NCI-H2196 (cell line): Measurements from ENCODE around the gene PLXNA4.

Experiments
- DNase-seq: peaks from one replicate; lab custom pipeline; 2025; ENCODE audit not compliant: unreplicated experiment; lab: John Stamatoyannopoulos, UW

The PLXNA4 gene

DNA sequence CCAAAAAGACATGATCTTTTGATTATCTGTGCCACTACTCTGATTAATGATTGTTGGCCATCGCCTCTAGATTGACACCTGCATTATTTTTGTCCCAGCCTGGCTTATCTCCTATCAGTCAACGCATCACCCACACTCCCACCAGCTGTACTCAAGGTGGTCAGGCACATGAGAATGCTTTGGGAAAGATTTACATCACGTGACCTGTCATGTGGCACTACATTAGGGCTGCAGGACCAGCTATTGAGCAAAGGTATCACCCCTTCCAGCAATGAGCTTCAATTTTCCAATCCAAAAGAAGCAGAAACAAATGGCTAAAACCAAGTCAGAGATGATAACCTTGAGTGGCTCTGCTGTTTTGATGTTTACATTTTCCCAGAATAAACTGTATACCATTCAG, 204.3 kb downstream of the PLXNA4 start:
- DNase-seq: no peak

DNA sequence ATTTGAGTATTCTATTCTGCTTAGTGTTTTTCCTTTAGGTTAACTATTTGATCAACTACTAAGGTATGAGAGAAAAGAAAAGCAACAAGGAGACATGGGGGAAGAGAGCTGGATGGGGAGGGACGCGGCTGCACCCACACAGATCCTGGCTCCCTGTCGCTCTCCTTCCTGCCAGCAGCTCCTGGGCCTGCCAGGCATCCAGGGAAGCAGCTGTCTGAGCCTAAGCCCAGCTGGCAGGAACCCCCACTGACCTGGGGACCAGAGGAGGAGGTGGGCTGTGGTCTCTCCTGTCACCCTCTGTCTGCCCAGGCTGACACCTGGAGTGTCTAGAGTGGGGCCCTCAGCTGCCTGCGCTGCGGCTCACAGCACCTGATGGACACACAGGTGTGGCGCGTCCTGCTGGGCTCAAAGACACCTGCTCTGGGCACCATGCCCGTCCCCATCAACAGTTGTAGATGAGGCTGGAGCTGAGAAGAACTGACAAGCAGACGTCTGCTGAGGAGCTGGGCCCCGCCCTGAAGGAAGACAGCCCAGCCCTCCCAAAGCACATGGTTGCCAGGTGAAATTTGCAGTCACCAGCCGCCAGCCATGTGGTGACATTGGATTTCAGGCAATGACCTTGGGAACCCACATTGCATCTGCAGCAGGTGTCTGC, 207.9 kb downstream of the PLXNA4 start:
- peak; percentile 58 for DNase-seq

DNA sequence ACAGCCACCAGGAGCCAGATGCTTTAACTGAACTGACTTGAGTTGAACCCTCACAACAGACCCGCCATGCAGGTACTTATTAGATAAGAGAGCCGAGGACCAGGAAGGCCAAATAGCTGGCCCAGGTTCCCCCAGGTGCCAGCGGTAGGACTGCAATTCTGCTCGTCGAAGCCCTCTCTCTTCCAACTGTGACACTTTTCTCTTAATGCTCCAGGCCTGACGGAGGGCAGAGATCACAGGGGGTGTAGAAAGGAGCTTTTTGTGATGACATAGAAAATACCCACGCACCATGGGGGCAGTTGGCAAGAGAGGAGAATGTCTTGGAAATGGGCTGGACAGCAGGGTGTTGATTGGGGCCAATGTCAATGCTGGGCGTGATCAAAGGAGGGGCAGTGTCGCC, 208.5 kb downstream of the PLXNA4 start:
- DNase-seq: no peak

DNA sequence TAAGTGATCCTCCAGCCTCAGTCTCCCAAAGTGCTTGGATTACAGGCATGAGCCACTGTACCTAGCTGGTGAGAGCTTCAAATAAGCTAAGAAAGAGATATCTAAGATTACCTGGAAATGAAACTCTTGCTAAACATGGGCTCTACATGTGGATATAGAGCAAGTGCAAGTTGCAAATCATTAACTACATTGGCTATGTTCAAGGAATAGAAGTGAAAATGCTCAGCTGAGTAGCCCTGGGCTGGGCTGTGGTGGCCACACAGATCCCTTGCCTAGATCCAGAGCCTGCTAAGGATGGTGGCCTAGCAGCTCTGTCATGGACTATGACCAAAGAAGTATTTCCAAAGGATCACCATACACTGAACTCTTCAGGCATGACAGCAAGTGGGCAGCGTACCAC, 209.3 kb downstream of the PLXNA4 start:
- no peak for DNase-seq

DNA sequence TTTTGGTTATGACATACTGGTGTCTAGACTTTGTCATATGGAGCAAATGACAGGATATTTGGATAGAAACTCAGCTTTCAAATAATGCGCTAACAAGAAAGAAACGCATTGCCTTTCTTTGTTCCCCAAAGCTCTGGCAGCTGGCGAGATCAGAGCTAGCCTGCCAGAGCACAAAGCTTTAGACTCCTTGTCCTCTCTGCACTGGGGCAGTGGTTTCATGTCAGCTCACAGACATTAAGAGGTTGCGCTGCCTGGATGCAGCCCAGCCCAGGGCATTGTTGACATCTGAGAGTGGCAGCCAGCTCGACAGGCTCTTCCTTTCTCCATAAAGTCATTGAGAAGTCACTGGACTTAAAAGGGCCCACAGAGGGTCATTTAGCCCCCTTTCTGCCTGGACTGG, 212.0 kb downstream of the PLXNA4 start:
- no peak for DNase-seq

DNA sequence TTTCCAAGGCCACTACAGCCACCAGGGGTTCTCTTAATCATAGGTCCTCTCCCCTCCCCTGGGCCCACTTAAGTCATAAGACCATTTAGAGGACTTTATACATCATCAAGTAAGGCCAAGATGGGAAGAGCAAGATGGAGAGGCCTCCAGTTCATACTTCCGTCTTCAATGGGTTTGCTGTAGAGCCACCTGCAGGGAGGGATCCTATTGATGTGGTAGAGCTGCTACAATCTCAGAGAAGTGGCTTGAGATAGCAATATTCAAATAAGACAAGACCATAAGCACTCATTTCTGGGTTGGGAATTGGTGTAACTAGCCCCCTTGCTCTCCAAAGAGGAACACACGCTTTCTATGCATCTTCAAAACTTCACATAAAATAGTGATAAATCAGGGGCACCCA, 214.2 kb downstream of the PLXNA4 start:
- DNase-seq: no peak

DNA sequence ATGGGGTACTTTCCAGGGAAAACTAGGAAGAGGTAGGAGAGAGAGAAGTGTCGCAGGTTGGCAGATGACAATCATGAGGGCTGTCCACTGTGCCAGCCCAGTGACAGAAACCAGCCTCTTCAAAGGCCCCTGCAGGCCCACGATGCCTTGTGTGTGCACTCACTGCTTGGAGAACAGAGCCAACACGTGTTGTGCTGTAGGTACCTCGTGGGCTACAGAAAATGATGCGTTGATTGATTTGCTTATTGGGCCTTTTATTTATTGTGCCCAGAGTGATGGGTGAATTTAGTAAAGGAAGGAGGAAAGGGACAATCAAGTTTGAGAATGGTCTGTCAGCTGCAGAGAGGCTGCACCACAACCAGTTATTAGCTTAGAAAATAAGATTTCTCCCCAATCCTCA, 215.1 kb downstream of the PLXNA4 start:
- no peak for DNase-seq

DNA sequence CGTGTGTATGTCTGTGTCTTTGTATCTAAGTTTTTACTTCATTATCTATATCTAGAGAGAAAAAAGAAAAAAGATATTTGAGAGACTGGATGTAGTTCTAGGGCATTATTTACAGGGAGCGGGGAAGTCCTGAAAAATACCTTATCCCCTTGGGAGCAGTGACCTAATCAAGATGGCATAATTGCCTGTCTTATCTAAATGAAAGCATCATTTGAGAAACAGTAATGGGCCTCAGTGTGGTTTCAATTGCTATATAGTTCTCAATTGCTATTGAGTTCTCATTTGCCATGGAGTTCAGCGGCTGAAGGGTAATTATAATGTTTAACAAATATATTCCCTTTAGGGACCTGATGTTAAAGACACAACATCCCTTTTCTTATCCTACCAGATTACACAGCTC, 216.5 kb downstream of the PLXNA4 start:
- no peak for DNase-seq

DNA sequence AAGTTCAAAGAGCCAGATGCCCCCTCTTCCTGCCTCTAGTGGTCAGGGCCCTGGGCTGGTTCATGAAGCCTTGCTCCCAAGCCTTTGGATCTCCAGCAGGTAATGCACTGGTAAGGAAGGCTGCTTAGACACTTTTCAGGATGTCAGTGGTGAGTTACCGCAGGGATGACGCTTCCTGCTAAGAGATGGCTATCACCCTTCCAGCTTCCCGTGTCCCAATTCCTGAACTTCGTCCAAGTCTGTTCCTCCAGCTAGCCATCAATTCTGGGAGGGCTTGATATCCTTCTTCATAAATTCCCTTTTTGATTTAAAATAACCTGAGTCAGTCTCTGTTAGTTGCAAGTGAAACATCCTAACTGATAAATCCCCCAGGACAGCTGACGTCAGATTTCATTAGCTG, 221.2 kb downstream of the PLXNA4 start:
- DNase-seq: no peak

DNA sequence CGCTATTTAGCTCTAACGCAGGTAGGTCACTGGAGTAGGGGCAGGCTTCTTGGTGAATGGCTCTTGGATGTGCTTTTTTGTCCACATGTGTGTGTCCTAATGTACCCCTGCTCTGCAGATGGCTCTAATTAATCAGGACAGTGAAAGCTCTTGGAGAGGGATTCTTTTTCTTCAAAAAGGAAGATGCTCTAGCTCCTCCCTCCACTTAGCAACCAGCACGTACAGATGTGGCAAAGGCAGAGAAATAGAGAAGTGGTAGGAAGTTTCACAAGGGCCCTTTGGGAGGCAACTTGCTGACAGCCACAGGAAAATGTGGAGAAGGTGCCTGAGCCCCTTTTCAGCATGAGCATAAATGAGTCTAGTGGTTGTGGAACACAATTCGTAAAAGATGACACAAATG, 221.7 kb downstream of the PLXNA4 start:
- no peak for DNase-seq

DNA sequence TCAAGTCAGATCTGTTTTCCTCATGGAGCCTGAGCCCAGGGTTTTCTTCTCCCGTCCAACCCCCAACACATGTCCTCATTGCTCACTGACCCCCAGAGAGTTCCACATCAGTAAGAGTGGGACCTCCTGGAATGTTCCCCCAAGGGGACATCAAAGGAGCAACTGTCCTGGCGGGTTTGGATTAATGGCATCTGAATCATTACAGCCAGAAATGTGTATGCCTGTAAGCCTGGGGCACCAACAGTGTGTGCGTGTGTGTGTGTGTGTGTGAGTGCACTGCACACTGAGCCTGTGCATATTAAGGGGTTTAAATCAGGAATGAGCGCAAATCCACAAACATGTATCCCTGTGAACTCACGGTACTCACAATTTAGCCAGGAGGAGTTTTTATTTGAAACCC, 222.3 kb downstream of the PLXNA4 start:
- DNase-seq: no peak

DNA sequence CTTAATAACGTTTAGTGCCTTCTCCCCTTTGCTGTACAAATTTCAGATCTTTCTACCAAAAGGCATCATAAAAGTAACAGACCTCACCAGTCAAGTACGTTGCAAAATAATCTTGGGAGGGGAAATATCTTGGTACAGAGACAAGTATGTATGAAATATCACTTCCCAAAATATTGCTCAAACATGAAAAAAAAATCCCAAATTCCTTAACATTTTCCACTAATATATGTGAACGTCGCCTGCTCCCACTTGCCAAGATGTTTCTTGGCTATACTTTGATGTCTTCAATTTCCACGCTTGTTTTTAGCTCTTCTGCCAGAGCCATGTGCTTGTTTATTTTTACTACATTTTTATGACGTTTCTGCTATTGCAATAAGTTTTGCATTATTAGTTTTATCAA, 223.5 kb downstream of the PLXNA4 start:
- DNase-seq: no peak

DNA sequence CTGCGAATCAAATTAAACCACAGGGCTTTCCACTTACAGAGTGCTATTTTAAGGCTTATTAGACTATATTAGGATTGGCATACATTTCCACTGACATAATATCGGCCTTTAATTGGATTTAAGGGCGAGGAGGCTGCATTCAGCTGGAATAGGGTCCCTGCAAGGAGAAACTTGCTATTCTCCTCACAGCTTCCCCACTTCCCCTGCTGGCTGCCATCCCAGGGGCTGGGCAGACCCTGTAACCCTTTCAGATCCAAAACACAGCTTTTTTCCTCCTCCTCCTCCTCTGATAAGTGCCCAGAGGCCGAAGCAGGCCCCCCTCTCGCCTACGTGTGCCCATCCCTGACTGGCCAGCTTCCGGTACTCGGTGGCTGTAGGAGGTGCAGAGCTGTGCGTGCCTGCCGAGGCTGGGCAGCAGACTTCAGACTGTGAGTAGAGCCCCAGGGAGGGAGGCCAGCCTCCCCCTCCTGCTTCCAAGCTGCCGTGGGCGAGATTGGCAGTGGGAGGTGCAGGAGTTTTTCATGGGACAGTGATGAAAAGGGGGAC, 224.2 kb downstream of the PLXNA4 start:
- no peak for DNase-seq

DNA sequence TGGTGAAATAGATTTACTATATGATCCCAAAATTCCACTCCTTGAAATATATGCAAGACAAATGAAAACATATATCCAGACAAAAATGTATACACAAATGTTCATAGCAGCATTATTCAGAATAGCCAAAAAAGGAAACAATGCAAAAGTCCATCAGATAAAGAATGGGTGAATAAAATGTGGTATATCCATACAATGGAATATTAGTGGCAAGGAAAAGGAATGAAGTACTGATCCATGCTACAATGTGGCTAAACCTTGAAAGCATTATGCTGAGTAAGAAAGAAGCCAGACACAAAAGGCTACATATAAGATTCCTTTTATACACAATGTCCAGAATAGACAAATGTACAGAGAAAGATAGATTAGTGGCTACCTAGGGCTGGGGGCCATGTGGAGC, 225.5 kb downstream of the PLXNA4 start:
- no peak for DNase-seq

DNA sequence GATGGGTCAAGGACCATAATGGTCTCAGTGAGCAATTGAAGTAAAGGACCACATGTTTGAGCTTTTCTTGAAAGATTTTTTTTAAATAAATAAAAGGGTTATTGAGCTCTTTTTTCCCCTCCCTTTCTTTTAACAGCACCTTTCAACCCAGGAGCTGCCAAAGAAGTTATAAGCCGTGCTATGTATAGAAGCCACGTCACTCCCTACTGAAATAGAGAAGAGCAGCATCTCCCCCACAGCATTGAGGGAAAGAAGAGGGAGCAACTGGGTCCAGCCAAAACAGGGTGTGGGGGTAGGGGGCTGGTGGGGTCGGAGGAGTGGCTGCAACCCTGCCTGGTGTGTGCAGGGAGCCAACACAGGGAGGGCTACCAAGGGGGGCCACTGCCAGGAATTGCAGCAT, 227.2 kb downstream of the PLXNA4 start:
- no peak for DNase-seq

DNA sequence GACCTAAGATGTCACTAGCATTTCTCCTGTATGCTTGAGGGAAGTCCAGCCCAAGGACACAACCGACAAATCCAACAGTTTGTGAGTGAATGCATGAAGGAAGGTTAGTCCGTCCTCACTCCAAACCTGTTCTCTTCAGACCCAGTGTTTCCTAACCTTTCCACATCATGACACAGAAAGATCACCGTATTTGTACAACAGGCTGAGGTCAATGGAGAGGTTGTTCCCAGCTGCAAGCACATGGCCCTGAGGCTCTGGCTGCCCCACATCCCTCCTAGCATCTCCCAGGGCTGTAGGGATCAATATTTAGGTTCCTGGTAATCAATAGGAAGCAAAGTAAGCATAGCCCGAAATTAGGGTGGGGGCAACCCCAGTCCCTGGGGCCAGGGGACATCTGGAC, 227.9 kb downstream of the PLXNA4 start:
- no peak for DNase-seq

DNA sequence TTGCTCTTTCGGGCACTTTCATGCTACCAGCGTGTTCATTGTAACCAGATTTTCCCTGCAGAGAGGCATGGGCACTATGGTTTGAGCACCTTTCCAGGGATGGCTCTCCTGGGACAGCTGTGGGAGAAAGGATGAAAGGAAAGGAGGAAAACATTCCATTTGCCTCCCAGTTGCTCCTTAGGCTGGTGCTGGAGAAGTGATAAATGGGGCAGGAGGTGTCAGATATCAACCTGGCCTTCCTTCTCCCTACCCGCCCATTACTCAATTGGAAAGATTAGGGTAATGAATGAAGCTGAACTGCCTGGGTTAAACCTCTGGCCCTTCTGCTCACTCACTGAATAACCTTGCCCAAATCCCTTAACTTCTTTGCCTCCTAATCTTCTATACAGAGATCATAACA, 228.4 kb downstream of the PLXNA4 start:
- DNase-seq: no peak

DNA sequence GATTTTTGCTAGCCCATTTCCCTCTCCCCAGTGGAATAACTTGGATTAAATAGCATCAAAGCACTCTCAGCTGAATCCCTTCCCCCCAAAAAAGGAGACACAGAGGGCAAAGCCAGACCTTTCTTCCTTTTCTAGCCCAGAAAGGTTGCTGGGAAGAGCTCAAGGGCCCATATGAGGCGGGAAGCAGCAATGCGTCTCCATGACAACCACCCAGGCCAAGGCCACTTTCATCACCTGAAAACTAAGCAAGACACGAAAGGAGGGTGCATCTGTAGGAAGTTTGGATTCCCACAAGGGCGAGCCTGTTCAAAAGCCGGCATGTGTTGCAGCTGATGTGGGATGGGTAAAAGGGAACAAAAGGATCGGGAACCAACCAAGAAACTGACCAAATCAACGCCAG, 229.1 kb downstream of the PLXNA4 start:
- no peak for DNase-seq

DNA sequence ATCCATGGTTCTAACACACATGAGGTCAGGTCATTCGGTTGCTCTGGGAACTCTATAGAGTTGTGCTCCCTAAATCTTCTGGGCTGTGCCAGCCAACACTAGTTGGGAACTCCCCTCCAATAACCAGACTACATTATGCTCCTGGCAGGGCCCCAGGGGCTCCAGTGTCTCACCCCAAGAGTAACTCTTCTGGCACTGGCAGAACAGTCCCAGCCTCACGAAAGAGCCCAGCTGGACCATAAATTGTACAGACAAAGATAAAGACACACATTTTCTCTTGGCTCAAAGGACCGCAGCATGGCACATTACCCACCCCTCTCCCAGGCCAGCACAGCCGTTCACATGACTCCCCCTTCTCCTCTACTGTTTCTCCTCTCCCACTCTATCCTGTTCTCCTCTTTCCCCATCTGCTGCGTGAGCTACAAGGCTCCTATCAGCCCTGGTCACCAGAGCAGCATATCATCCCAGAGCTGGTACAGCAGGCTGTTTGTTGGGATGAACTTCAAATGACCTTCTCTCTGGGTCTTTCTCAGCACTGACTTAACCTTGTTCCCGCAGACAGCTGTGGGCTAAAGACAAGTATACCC, 230.6 kb downstream of the PLXNA4 start:
- no peak for DNase-seq

DNA sequence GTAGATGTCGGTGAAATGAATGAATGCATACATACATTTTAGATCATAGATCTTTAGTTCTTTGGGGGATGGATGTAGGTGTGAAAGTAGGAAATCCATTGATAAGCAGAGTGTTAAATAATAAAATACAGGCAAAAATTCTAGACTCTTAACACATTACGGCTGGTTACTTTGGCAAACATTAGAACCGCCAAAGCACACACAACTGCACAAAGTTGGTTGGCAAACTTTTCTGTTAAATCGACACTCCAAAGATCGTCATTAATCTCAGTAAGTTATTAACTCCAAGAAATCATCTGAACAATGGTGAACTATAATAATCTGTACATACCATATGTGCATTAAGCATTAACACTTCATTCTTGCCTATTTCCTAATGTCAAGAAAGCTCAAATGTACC, 231.2 kb downstream of the PLXNA4 start:
- no peak for DNase-seq

DNA sequence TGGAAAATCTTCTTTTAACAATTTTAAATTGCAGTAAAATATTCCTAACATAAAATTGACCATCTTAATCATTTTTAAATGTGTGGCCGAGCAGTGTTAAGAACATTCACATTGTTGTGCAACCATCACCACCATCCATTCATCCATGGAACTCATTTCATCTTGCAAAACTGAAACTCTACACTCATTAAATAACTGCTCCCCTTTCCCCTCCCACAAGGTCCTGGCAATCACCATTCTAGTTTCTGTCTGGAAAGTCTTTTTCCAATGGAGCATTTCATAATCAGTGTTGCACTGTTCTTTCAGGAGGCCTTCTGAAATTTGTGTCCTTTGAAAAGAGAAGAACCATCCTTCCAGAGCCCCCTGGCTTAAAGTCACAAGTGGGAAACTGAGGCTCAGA, 233.1 kb downstream of the PLXNA4 start:
- DNase-seq: peak; percentile 9

DNA sequence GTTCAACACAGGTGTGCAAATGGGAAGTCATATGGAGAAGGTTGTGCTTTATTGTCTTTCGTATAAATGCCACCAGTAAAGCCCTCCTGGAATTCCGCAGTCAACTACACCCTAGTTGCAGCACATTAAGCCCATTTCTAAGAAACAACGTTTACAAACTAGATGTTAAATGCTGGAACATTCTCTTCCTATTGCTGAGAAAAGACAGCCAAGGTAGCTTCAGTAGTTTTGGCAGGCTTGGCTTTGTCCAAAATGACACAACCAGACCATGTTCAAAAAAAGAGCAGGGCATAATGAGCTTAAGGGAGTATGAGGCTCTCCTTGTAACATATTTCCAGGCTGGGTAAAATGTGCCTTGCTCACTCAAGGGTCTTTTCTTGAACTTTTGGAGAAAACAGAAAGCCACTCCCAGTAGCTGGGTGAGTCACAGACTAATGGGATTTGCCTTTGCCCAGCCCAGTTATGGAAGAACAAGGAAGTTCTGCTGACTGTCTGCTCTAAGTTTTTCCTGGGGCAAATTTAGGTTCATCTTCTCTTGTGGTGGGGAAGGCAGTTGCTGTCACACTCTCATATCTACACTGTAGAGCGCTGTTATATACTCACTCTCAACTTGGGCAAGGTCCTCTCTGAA, 238.7 kb downstream of the PLXNA4 start:
- DNase-seq: no peak

DNA sequence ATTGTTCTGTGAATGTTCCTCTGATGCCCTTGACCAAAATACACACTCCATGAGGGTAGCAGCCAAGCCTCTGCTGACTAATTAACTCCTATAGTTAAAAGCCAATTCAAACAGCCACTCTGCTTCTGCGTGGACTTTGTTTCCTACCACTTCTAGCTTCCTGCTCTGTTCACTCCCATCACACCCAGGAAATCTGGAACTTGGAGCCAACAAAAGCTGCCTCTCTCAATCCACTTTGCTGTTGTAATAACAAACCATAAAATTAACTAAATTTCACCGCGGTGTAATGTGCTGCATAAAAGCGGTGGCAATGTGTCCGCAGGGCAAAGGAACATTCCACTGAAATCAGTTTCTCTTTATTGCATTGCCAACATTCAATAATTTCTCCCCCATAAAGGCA, 239.5 kb downstream of the PLXNA4 start:
- DNase-seq: no peak
